ENCODE measurements around the gene WDFY1.

Gene WDFY1

GRCh38 chr2:223884399-223884798 is 60.7 kb downstream of the WDFY1 start:
- TF ChIP-seq ISL1 (CRISPR knock-in tag; IDR thresholded peaks at IDR 0.05) (no peak), OSR1 (CRISPR knock-in tag; IDR thresholded peaks at IDR 0.05) (no peak), ARNTL (CRISPR knock-in tag; IDR thresholded peaks at IDR 0.05; ENCODE audit: borderline replicate concordance, low read depth) (no peak), POU6F1 (CRISPR knock-in tag; IDR thresholded peaks at IDR 0.05; ENCODE audit: borderline replicate concordance, low read depth) (no peak), ZFP3 (CRISPR knock-in tag; IDR thresholded peaks at IDR 0.05) (no peak), RARB (CRISPR knock-in tag; IDR thresholded peaks at IDR 0.05) (no peak), ZFP30 (CRISPR knock-in tag; IDR thresholded peaks at IDR 0.05) (no peak), GLIS3 (CRISPR knock-in tag; IDR thresholded peaks at IDR 0.05) (no peak), ZNF8 (CRISPR knock-in tag; IDR thresholded peaks at IDR 0.05) (no peak), CSDC2 (CRISPR knock-in tag; IDR thresholded peaks at IDR 0.05) (no peak)
- TF ChIP-seq, protein P1, sequence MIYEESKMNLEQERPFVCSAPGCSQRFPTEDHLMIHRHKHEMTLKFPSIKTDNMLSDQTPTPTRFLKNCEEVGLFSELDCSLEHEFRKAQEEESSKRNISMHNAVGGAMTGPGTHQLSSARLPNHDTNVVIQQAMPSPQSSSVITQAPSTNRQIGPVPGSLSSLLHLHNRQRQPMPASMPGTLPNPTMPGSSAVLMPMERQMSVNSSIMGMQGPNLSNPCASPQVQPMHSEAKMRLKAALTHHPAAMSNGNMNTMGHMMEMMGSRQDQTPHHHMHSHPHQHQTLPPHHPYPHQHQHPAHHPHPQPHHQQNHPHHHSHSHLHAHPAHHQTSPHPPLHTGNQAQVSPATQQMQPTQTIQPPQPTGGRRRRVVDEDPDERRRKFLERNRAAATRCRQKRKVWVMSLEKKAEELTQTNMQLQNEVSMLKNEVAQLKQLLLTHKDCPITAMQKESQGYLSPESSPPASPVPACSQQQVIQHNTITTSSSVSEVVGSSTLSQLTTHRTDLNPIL (CRISPR knock-in tag; IDR thresholded peaks at IDR 0.05; ENCODE audit: low read depth) = no peak
- TF ChIP-seq, protein P2, sequence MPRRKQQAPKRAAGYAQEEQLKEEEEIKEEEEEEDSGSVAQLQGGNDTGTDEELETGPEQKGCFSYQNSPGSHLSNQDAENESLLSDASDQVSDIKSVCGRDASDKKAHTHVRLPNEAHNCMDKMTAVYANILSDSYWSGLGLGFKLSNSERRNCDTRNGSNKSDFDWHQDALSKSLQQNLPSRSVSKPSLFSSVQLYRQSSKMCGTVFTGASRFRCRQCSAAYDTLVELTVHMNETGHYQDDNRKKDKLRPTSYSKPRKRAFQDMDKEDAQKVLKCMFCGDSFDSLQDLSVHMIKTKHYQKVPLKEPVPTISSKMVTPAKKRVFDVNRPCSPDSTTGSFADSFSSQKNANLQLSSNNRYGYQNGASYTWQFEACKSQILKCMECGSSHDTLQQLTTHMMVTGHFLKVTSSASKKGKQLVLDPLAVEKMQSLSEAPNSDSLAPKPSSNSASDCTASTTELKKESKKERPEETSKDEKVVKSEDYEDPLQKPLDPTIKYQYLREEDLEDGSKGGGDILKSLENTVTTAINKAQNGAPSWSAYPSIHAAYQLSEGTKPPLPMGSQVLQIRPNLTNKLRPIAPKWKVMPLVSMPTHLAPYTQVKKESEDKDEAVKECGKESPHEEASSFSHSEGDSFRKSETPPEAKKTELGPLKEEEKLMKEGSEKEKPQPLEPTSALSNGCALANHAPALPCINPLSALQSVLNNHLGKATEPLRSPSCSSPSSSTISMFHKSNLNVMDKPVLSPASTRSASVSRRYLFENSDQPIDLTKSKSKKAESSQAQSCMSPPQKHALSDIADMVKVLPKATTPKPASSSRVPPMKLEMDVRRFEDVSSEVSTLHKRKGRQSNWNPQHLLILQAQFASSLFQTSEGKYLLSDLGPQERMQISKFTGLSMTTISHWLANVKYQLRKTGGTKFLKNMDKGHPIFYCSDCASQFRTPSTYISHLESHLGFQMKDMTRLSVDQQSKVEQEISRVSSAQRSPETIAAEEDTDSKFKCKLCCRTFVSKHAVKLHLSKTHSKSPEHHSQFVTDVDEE (CRISPR knock-in tag; IDR thresholded peaks at IDR 0.05) = no peak
- ATAC-seq = peak; percentile 49

DNA sequence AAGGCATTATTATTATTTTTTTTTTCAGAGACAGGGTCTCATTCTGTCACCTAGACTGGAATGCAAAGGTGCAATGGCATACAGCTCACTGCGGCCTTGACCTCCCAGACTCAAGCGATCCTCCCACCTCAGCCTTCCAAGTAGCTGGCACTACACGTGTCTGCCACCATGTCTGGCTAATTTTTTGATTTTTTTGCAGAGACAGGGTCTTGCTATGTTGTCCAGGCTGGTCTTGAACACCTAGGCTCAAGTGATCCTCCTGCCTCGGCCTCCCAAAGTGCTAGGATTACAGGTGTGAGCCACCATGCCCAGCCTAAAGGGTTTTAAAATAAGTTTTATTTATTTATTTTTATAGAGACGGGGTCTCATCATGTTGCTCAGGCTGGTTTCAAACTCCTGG is 62.4 kb downstream of the WDFY1 start:
- TF ChIP-seq POU6F1 (CRISPR knock-in tag; IDR thresholded peaks at IDR 0.05; ENCODE audit: borderline replicate concordance, low read depth) = no peak
- TF ChIP-seq ZFP3 (CRISPR knock-in tag; IDR thresholded peaks at IDR 0.05) = no peak
- TF ChIP-seq ZNF565 (CRISPR knock-in tag; conservative IDR thresholded peaks at IDR 0.05; ENCODE audit: low read depth) = no peak
- no peak for TF ChIP-seq ZC3H10 (CRISPR knock-in tag; IDR thresholded peaks at IDR 0.05)
- TF ChIP-seq ZNF70 (CRISPR knock-in tag; IDR thresholded peaks at IDR 0.05) = no peak
- no peak for TF ChIP-seq TCF4 (CRISPR knock-in tag; IDR thresholded peaks at IDR 0.05; ENCODE audit: borderline replicate concordance)
- no peak for TF ChIP-seq PPARA (CRISPR knock-in tag; IDR thresholded peaks at IDR 0.05; ENCODE audit: borderline replicate concordance)
- TF ChIP-seq, protein P3, sequence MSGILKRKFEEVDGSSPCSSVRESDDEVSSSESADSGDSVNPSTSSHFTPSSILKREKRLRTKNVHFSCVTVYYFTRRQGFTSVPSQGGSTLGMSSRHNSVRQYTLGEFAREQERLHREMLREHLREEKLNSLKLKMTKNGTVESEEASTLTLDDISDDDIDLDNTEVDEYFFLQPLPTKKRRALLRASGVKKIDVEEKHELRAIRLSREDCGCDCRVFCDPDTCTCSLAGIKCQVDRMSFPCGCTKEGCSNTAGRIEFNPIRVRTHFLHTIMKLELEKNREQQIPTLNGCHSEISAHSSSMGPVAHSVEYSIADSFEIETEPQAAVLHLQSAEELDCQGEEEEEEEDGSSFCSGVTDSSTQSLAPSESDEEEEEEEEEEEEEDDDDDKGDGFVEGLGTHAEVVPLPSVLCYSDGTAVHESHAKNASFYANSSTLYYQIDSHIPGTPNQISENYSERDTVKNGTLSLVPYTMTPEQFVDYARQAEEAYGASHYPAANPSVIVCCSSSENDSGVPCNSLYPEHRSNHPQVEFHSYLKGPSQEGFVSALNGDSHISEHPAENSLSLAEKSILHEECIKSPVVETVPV (CRISPR knock-in tag; IDR thresholded peaks at IDR 0.05) = no peak
- TF ChIP-seq ZNF8 (CRISPR knock-in tag; IDR thresholded peaks at IDR 0.05) = no peak
- TF ChIP-seq ARNTL (CRISPR knock-in tag; IDR thresholded peaks at IDR 0.05; ENCODE audit: borderline replicate concordance, low read depth) = no peak
- TF ChIP-seq ZFP30 (CRISPR knock-in tag; IDR thresholded peaks at IDR 0.05) = no peak
- no peak for TF ChIP-seq ESRRG (CRISPR knock-in tag; IDR thresholded peaks at IDR 0.05)
- no peak for TF ChIP-seq SNAI2 (CRISPR knock-in tag; IDR thresholded peaks at IDR 0.05)
- no peak for ATAC-seq

GRCh38 chr2:223880796-223881195 is 64.3 kb downstream of the WDFY1 start:
- no peak for ATAC-seq

More at GRCh38 chr2:223880796-223881195, 64.3 kb downstream of the WDFY1 start:
- TF ChIP-seq TOX (CRISPR knock-in tag; IDR thresholded peaks at IDR 0.05; ENCODE audit: borderline replicate concordance) = no peak
- no peak for TF ChIP-seq TCF4 (CRISPR knock-in tag; IDR thresholded peaks at IDR 0.05; ENCODE audit: borderline replicate concordance)
- TF ChIP-seq ZNF565 (CRISPR knock-in tag; conservative IDR thresholded peaks at IDR 0.05; ENCODE audit: low read depth) = no peak
- no peak for TF ChIP-seq ARNTL (CRISPR knock-in tag; IDR thresholded peaks at IDR 0.05; ENCODE audit: borderline replicate concordance, low read depth)
- TF ChIP-seq, protein P3 (CRISPR knock-in tag; IDR thresholded peaks at IDR 0.05) = no peak

Data from SK-N-SH treated with all-trans-retinoic acid at 6 μM for 48 hours (cell line).